Measurements from ENCODE around the gene ISL2. TPM values are rescaled to one million over a fixed set of nuclear protein-coding genes. Genes with fewer than 3 reads are reported as not detected.

Gene ISL2
- total RNA-seq, 1 donor: not detected

DNA sequence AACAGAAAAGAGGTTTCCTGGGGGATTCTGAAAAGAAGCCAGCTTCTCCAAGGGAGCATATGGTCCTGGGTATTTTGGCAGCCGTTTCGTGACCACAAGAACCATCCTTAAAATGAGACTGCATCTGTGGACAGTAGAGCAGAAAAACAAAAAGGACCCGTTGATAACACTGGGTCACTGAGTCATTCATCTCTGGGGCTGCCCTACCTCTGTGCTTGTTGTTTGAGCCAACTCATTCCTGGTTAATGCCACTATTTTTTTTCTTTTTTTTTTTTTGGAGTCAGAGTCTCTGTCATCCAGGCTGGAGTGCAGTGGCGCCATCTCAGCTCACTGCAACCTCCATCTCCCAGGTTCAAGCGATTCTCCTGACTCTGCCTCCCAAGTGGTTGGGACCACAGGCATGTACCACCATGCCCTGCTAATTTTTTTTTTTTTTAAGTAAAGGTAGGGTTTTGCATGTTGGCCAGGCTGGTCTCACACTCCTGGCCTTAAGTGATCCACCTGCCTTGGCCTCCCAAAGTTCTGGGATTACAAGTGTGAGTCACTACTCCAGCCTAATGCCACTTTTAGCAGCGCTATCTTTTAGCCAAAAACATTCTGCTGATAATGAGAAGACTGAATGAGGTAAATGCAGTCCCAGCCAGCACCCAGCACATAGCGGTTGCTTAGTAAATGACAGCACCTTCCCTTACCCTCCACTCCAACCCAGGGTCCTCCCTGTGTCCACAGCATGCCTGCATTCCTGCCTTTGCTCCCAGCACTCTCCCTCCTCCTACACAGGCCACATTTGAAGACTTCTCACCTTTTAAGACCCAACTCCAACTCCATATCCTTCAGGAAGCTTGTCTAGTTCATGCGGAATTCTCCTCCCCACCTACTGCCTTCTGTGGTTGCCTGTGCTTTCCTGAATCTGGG, 9.1 kb upstream of the ISL2 start:
- TF ChIP-seq CTCF (IDR thresholded peaks at IDR 0.05; ENCODE audit: insufficient read depth, low read depth, low read length): no peak
- no peak overlapping the region for H3K4me3 ChIP-seq (ENCODE audit: low read depth, low read length)
- DNase-seq (ENCODE audit: low read depth): peak; percentile 25

DNA sequence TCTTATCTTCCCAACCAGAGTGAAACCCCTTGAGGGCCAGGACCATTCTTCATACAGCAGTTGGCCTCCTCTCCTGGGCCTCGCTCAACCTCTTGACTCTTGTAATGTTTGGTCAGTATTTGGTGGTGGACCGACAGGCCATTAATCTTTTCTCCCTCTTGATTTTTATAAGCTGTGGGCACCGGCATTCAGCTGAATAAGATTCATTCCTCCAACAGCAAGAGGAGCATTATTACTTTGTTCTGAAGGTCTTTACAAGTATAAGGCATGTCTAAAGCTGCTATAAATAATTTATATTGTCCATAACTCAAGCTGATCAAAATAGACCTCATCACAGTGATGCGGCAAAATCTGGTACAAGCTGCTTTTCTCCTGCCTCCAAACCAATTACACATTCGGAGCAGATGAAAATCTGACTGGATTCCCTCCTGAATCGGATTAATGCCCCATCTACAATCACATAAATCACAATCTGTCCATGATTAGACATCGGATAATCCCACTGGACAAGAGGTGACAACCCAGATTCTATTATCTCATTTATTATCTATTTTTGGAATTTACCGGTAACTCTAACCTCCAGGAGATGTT, 8.4 kb upstream of the ISL2 start:
- DNase-seq (ENCODE audit: low read depth): no peak
- H3K4me3 ChIP-seq (ENCODE audit: low read depth, low read length): no peak overlapping the region
- no peak for TF ChIP-seq CTCF (IDR thresholded peaks at IDR 0.05; ENCODE audit: insufficient read depth, low read depth, low read length)

GRCh38 chr15:76328958-76329357, 7.6 kb upstream of the ISL2 start:
- no peak for TF ChIP-seq CTCF (IDR thresholded peaks at IDR 0.05; ENCODE audit: insufficient read depth, low read depth, low read length)
- DNase-seq (ENCODE audit: low read depth): peak; percentile 22
- no peak overlapping the region for H3K4me3 ChIP-seq (ENCODE audit: low read depth, low read length)

DNA sequence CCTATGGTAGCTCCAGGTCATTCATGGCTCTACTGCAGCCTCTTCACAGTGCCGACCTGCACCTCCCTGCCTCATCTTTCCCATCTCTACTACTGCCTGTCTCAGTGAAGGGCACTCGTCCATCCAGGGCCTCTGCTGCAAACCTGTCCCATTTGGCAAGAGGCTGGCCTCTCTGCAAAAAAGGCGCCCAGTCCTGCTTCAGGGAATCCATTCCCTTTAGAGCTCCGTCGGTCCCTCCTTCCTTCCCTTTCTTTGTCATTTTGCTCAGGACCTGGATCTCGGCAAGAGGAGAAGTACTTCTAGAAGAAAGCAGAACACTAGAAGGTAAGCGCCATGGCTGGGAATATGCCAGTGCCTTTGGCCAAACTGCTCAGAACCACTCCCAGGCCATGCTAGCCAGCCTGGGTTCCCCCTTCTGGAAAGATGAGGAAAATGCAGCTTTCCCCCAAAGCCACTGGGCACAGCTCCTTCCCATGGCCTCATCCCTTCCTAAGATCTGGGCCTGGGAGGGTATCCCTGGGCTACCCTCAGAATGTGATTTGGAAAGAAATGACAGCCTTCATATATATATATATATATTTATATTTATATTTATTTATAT, 6.4 kb upstream of the ISL2 start:
- peak; percentile 75 for TF ChIP-seq CTCF (IDR thresholded peaks at IDR 0.05; ENCODE audit: insufficient read depth, low read depth, low read length)
- DNase-seq (ENCODE audit: low read depth): peak; percentile 58
- H3K4me3 ChIP-seq (ENCODE audit: low read depth, low read length): no peak overlapping the region

DNA sequence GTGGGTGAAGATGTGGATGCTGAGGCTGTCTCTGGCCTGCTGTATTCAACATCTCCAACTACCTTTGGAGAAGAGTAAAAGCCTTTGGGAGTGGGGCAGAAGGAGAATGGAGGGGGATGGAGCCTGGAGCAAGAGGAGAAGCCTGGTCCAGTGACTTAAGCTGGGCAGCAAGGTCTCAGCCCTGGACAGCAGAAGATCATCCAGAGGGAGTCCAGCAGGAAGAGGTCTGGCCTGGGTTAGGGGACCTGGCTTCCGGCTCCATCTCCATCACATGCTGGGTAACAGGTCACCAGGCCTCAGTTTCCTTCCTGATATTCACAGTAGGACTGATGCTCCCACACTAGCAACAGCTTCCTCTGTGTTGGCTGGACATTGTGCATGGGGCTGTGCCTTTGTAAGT, 3.8 kb upstream of the ISL2 start:
- no peak for DNase-seq (ENCODE audit: low read depth)
- no peak for TF ChIP-seq CTCF (IDR thresholded peaks at IDR 0.05; ENCODE audit: insufficient read depth, low read depth, low read length)
- no peak overlapping the region for H3K4me3 ChIP-seq (ENCODE audit: low read depth, low read length)

DNA sequence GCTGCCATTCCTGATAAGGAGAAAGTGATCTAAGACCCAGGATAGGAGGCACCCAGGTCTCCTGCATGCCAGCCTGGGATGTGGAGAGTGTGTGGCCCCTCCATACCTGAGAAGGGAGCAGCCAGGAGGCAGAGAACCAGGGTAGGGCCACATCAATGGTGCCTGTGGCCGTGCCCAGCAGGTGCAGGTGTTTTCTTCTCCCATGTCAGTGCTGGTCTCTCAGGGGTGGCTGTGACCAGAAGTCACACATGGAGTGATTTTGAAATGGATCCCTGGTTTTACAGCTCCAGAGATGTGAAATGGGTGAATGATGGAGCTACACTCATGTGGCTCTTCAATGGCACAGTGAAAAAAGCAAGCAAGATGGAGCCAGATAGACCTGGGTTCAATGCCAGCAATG, 3.3 kb upstream of the ISL2 start:
- no peak for DNase-seq (ENCODE audit: low read depth)
- no peak overlapping the region for H3K4me3 ChIP-seq (ENCODE audit: low read depth, low read length)
- TF ChIP-seq CTCF (IDR thresholded peaks at IDR 0.05; ENCODE audit: insufficient read depth, low read depth, low read length): no peak

Measured in fibroblast of villous mesenchyme (primary cell).